ENCODE measurements around the gene RHOT2. TPM values are rescaled to one million over a fixed set of nuclear protein-coding genes. Genes with fewer than 3 reads are reported as not detected.

Gene RHOT2
- total RNA-seq, 1 experiment from 2014 or later = 184 TPM

DNA sequence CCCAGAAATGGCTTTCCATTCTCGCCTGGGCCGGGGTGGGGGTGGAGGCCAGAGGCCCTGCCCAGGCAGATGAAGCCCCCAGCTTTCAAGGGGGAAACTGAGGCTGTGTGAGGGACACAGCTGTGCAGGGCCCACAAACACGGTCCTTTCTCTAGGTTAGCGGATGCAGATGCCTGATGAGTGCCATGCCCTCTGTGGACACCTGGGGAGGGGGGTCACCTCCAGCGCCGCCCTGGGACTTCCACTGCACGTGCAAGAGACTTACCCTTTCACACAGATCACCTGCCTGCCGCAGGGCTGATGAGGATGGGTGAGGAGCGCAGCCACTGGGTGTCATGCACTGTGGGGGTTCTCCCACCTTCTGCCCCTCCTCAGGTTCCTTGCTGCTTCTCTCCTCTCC lies 50.5 kb downstream of the RHOT2 start:
- no peak for DNase-seq (ENCODE audit: low spot score)
- peaks cover 31% of the 10 kb centered on the region for H3K27me3 ChIP-seq (replicated peaks; ENCODE audit: insufficient read depth, low read depth, low read length, poor library complexity)
- H3K36me3 ChIP-seq (ENCODE audit: insufficient read depth, low read length, poor library complexity, severe bottlenecking) = no peaks in the 10 kb centered on the region
- no peaks in the 10 kb centered on the region for H3K9me3 ChIP-seq (ENCODE audit: low read depth, low read length, poor library complexity, severe bottlenecking)
- intact Hi-C loops (cut with micrococcal nuclease; ENCODE audit: unreplicated experiment) = loop anchor here (10.0 kb wide), 1 partner anchor 336 kb away; no protein-coding TSS in a partner anchor
- peaks cover 8% of the 10 kb centered on the region for H3K4me1 ChIP-seq (ENCODE audit: insufficient read depth, low read length, poor library complexity, severe bottlenecking)
- BruUV-seq (replicated peaks) = no TSS peak
- no peak overlapping the region for H3K27ac ChIP-seq (ENCODE audit: low read depth, low read length, poor library complexity, severe bottlenecking)
- no peak for TF ChIP-seq EZH2 (IDR thresholded peaks at IDR 0.05; ENCODE audit: borderline replicate concordance, low read depth, low read length, poor library complexity, severe bottlenecking)
- TF ChIP-seq CTCF (conservative IDR thresholded peaks at IDR 0.05; ENCODE audit: low read depth, low read length) = no peak
- CTCF ChIA-PET = no interaction called here
- POLR2A ChIA-PET (ENCODE audit: low non-redundant PET) = no interaction called here
- no peak overlapping the region for H3K4me3 ChIP-seq (ENCODE audit: low read depth, low read length, poor library complexity, severe bottlenecking)

DNA sequence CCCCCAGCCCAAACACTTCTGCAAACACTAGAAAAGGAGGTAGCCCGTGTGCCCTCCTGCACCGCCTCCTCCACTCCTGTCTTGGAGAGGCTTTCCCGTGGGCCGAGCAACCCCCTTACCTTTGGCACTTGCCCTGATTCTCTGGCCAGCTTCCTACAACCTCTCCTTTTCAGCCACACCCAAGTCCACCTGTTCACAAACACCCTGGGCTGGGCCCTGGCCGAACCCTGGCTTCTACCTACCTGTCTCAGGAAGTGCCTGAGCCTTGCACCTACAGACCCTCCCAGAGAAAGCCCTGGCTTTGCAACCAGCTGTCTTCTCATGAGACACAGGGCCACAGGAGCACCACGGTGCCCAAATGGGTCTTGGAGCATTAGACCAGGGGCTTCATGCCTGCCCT lies 51.0 kb downstream of the RHOT2 start:
- TF ChIP-seq EZH2 (IDR thresholded peaks at IDR 0.05; ENCODE audit: borderline replicate concordance, low read depth, low read length, poor library complexity, severe bottlenecking) (no peak), CTCF (conservative IDR thresholded peaks at IDR 0.05; ENCODE audit: low read depth, low read length) (no peak)
- POLR2A ChIA-PET (ENCODE audit: low non-redundant PET) = no interaction called here
- intact Hi-C loops (cut with micrococcal nuclease; ENCODE audit: unreplicated experiment) = loop anchor here (10.0 kb wide), 1 partner anchor 336 kb away; no protein-coding TSS in a partner anchor
- Histone ChIP-seq H3K4me3 (ENCODE audit: low read depth, low read length, poor library complexity, severe bottlenecking) (no peak overlapping the region), H3K9me3 (ENCODE audit: low read depth, low read length, poor library complexity, severe bottlenecking) (no peaks in the 10 kb centered on the region), H3K36me3 (ENCODE audit: insufficient read depth, low read length, poor library complexity, severe bottlenecking) (no peaks in the 10 kb centered on the region), H3K27ac (ENCODE audit: low read depth, low read length, poor library complexity, severe bottlenecking) (no peak overlapping the region), H3K27me3 (replicated peaks; ENCODE audit: insufficient read depth, low read depth, low read length, poor library complexity) (peaks cover 31% of the 10 kb centered on the region), H3K4me1 (ENCODE audit: insufficient read depth, low read length, poor library complexity, severe bottlenecking) (peaks cover 8% of the 10 kb centered on the region)
- CTCF ChIA-PET = interaction anchor here (0.6 to 1.9 kb wide), 3 partner anchors 9 to 295 kb away, joined by 7 to 8 read pairs (median 8); no protein-coding TSS in a partner anchor
- no TSS peak for BruUV-seq (replicated peaks)
- DNase-seq (ENCODE audit: low spot score) = no peak

DNA sequence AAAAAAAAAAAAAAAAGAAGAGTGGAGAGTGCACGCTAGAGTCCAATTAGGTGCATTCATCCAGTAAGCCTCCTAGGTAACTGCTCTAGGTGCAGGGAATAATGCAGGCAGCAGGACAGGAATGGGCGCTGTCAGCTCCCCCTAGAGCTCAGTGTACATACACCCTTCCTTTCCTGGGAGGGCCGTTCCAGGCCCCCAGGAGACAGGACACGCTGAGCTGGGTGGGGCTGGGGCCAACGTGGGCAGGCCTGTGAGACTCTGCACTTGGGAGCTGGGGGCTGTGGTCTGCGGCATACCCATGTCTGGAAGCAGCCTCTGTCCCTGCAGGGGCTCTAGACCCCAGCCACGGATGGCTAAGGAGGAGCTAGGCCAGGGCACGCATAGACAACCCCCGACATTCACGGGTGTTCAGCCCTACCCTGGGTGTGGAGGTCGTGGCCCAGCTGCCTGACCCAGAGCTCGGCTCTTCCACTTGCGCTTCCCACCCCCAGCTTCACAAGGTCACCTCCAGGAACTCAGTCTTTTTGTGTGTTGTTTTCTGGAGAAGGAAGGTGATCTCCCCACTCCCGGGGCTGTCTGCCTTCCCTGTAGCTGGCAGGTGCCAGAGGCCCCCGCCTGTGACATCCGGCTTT lies 52.0 kb downstream of the RHOT2 start:
- no TSS peak for BruUV-seq (replicated peaks)
- TF ChIP-seq EZH2 (IDR thresholded peaks at IDR 0.05; ENCODE audit: borderline replicate concordance, low read depth, low read length, poor library complexity, severe bottlenecking) = no peak
- 0 out of 2 replicates have a peak, but pooled peaks have one; percentile 26 for TF ChIP-seq CTCF (conservative IDR thresholded peaks at IDR 0.05; ENCODE audit: low read depth, low read length)
- H3K4me3 ChIP-seq (ENCODE audit: low read depth, low read length, poor library complexity, severe bottlenecking) = peak overlapping the region; percentile 69
- ChIA-PET CTCF (interaction anchor here (0.6 to 1.9 kb wide), 4 partner anchors 10 to 294 kb away, joined by 5 to 8 read pairs (median 8); partner anchors contain the start of gene RPUSD1), POLR2A (ENCODE audit: low non-redundant PET) (no interaction called here)
- no peaks in the 10 kb centered on the region for H3K36me3 ChIP-seq (ENCODE audit: insufficient read depth, low read length, poor library complexity, severe bottlenecking)
- peaks cover 31% of the 10 kb centered on the region for H3K27me3 ChIP-seq (replicated peaks; ENCODE audit: insufficient read depth, low read depth, low read length, poor library complexity)
- H3K27ac ChIP-seq (ENCODE audit: low read depth, low read length, poor library complexity, severe bottlenecking) = peak overlapping the region; percentile 83
- peaks cover 8% of the 10 kb centered on the region for H3K4me1 ChIP-seq (ENCODE audit: insufficient read depth, low read length, poor library complexity, severe bottlenecking)
- peak; percentile 39 for DNase-seq (ENCODE audit: low spot score)
- H3K9me3 ChIP-seq (ENCODE audit: low read depth, low read length, poor library complexity, severe bottlenecking) = no peaks in the 10 kb centered on the region
- intact Hi-C loops (cut with micrococcal nuclease; ENCODE audit: unreplicated experiment) = loop anchor here (10.0 kb wide), 1 partner anchor 335 kb away; no protein-coding TSS in a partner anchor
